HG02938 (cell line): ENCODE results near the gene WSCD2.

Experiments used
- ATAC-seq: cut with Tn5 transposase; IDR thresholded peaks from one replicate; pipeline ENCODE4 v1.9.1; 2021; ENCODE audit warnings: mild to moderate bottlenecking, moderate library complexity; ENCODE audit not compliant: unreplicated experiment

WSCD2 gene

GRCh38 chr12:108231909-108232434 is 102.9 kb downstream of the WSCD2 start:
- ATAC-seq = no peak

- ATAC-seq = no peak
These were observed 103.5 kb downstream of the WSCD2 start for GRCh38 chr12:108232565-108232964.

- no peak for ATAC-seq
These were observed 105.1 kb downstream of the WSCD2 start for GRCh38 chr12:108234158-108234557.

GRCh38 chr12:108235197-108235984 is 106.3 kb downstream of the WSCD2 start:
- ATAC-seq = no peak

- no peak for ATAC-seq
These were observed 106.8 kb downstream of the WSCD2 start for GRCh38 chr12:108235985-108236263.

GRCh38 chr12:108236366-108236765 is 107.3 kb downstream of the WSCD2 start:
- ATAC-seq = no peak

GRCh38 chr12:108237272-108237671 is 108.2 kb downstream of the WSCD2 start:
- no peak for ATAC-seq

GRCh38 chr12:108238474-108238873 is 109.4 kb downstream of the WSCD2 start:
- ATAC-seq = no peak

- no peak for ATAC-seq
These were observed 110.3 kb downstream of the WSCD2 start for GRCh38 chr12:108239378-108239777.

- ATAC-seq = no peak
These were observed 111.1 kb downstream of the WSCD2 start for GRCh38 chr12:108240027-108240785.

- ATAC-seq = no peak
These were observed 111.8 kb downstream of the WSCD2 start for GRCh38 chr12:108240928-108241327.

- no peak for ATAC-seq
These were observed 113.1 kb downstream of the WSCD2 start for GRCh38 chr12:108241986-108242703.

- no peak for ATAC-seq
These were observed 118.0 kb downstream of the WSCD2 start for GRCh38 chr12:108247130-108247529.

- ATAC-seq = no peak
These were observed 118.9 kb downstream of the WSCD2 start for GRCh38 chr12:108248011-108248410.

- ATAC-seq = no peak
These were observed 123.4 kb downstream of the WSCD2 start for GRCh38 chr12:108252523-108252922.

GRCh38 chr12:108253540-108253939 is 124.5 kb downstream of the WSCD2 start:
- no peak for ATAC-seq

GRCh38 chr12:108254030-108254429 is 124.9 kb downstream of the WSCD2 start:
- no peak for ATAC-seq

GRCh38 chr12:108254517-108255251 is 125.6 kb downstream of the WSCD2 start:
- ATAC-seq = no peak

- ATAC-seq = no peak
These were observed 126.1 kb downstream of the WSCD2 start for GRCh38 chr12:108255252-108255602.

GRCh38 chr12:108257004-108257403 is 127.9 kb downstream of the WSCD2 start:
- ATAC-seq = no peak

GRCh38 chr12:108257610-108258106 is 128.6 kb downstream of the WSCD2 start:
- ATAC-seq = no peak
